Choroid plexus epithelial cell (primary cell): ENCODE data around the gene DHX30.

Experiments used
- DNase-seq: peaks from one replicate; pipeline ENCODE4 v3.0.0-alpha.2; 2010; ENCODE audit warnings: low read depth
- H3K4me3 ChIP-seq: 2 replicates; pipeline ENCODE4 v1.5.1; 2011; ENCODE audit warnings: low read depth, mild to moderate bottlenecking, control low read depth, low read length, moderate library complexity
- TF ChIP-seq, protein P1 (sequence below): conservative IDR thresholded peaks from 2 replicates; pipeline ENCODE4 v1.5.1; 2011; ENCODE audit warnings: low read depth, mild to moderate bottlenecking, control low read depth, inconsistent platforms, low read length, moderate library complexity

The DHX30 gene

GRCh38 chr3:47849186-47849698 lies 46.3 kb downstream of the DHX30 start:
- DNase-seq: no peak
- H3K4me3 ChIP-seq: no peak overlapping the region
- TF ChIP-seq, protein P1, sequence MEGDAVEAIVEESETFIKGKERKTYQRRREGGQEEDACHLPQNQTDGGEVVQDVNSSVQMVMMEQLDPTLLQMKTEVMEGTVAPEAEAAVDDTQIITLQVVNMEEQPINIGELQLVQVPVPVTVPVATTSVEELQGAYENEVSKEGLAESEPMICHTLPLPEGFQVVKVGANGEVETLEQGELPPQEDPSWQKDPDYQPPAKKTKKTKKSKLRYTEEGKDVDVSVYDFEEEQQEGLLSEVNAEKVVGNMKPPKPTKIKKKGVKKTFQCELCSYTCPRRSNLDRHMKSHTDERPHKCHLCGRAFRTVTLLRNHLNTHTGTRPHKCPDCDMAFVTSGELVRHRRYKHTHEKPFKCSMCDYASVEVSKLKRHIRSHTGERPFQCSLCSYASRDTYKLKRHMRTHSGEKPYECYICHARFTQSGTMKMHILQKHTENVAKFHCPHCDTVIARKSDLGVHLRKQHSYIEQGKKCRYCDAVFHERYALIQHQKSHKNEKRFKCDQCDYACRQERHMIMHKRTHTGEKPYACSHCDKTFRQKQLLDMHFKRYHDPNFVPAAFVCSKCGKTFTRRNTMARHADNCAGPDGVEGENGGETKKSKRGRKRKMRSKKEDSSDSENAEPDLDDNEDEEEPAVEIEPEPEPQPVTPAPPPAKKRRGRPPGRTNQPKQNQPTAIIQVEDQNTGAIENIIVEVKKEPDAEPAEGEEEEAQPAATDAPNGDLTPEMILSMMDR: no peak

GRCh38 chr3:47849699-47850563 lies 47.0 kb downstream of the DHX30 start:
- TF ChIP-seq, protein P1: peak; percentile 69
- DNase-seq: peak; percentile 62
- no peak overlapping the region for H3K4me3 ChIP-seq

- H3K4me3 ChIP-seq: no peak overlapping the region
- TF ChIP-seq, protein P1: no peak
- DNase-seq: peak; percentile 32
Measured at GRCh38 chr3:47850564-47851410, 47.8 kb downstream of the DHX30 start.

- no peak for DNase-seq
- no peak overlapping the region for H3K4me3 ChIP-seq
- TF ChIP-seq, protein P1: no peak
Measured at GRCh38 chr3:47851888-47852603, 49.1 kb downstream of the DHX30 start.

DNA sequence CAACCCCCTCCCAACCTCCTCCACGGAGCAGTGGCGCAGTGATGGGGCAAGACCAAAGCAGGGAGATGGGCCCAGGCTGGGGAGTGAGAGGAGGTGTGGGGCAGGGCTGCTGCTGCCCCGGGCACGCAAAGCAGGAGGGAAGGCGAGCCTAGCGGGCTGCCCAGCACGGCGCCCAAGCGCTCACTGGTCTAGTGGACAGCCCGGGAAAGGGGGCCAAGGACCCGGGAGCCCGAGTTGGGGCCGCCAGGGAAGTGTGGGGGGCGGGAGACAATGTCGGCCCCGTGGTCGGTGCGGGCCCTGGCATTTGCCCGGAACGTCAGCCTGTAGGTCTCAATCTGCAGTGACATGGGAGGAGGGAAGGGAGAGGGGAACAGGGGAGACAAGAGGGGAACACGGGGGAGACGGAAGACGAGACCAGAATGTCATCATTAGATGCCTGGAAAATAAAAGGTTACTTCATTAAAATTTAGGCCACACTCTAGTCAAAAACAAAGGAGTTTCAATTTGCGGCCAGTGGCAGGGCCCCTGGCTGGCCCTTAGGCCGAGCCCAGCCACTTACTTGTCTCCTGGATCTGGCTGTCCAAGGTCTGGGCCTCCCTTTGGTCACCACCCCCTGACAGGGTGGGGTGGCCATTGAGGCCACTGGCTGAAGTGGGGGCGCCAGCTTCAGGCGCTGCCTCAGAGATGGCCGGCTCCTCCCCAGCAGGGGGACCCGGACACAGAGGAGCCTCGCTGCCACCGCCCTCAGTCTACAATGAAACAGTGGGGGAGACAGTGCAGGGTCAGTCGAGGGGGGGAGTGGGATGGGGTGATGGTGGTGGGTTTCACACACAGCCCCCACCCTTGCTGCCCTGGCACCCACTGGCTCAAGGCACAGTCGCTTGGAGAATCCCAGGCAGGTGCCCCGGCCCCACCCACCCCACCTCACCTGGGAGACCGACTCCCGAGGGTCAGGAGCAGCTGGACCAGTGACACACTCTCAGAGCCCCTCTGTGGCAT lies 50.0 kb downstream of the DHX30 start:
- TF ChIP-seq, protein P1: no peak
- H3K4me3 ChIP-seq: no peak overlapping the region
- no peak for DNase-seq
